Stimulated activated CD8-positive, alpha-beta memory T cell treated with anti-CD3 and anti-CD28 coated beads, Interleukin-4, amount 100 ng/mL, for 24 hours (primary cell): Measurements from ENCODE around the gene MYZAP.
"Not testable (repeated sequence)": the region's sequence is repeated elsewhere in the genome, so short reads cannot be mapped to it uniquely, and the experiment has no call there.

Source experiments
- DNase-seq: peaks from one replicate; pipeline ENCODE4 v3.0.0-alpha.2; 2020; ENCODE audit warnings: low read depth

MYZAP gene

GRCh38 chr15:57595011-57595866 lies 3.5 kb downstream of the MYZAP start:
- DNase-seq, result no peak

- no peak for DNase-seq
Measured at GRCh38 chr15:57596301-57596855, 4.7 kb downstream of the MYZAP start.

GRCh38 chr15:57596978-57597377 lies 5.3 kb downstream of the MYZAP start:
- no peak for DNase-seq

- no peak for DNase-seq
Measured at GRCh38 chr15:57597431-57597830, 5.7 kb downstream of the MYZAP start.

GRCh38 chr15:57598346-57598745 lies 6.6 kb downstream of the MYZAP start:
- DNase-seq, result no peak

- no peak for DNase-seq
Measured at GRCh38 chr15:57599296-57599810, 7.6 kb downstream of the MYZAP start.

GRCh38 chr15:57600197-57600596 lies 8.5 kb downstream of the MYZAP start:
- no peak for DNase-seq

GRCh38 chr15:57604507-57604906 lies 12.8 kb downstream of the MYZAP start:
- no peak for DNase-seq

- no peak for DNase-seq
Measured at GRCh38 chr15:57605491-57605890, 13.8 kb downstream of the MYZAP start.

- no peak for DNase-seq
Measured at GRCh38 chr15:57606048-57606447, 14.3 kb downstream of the MYZAP start.

- no peak for DNase-seq
Measured at GRCh38 chr15:57606816-57607215, 15.1 kb downstream of the MYZAP start.

GRCh38 chr15:57607570-57608000 lies 15.9 kb downstream of the MYZAP start:
- DNase-seq, result no peak

- no peak for DNase-seq
Measured at GRCh38 chr15:57609805-57610529, 18.3 kb downstream of the MYZAP start.

GRCh38 chr15:57611123-57611522 lies 19.4 kb downstream of the MYZAP start:
- DNase-seq, result no peak

- DNase-seq, result no peak
Measured at GRCh38 chr15:57611938-57612337, 20.2 kb downstream of the MYZAP start.

- DNase-seq, result no peak
Measured at GRCh38 chr15:57614241-57614640, 22.5 kb downstream of the MYZAP start.

- DNase-seq, result not testable (repeated sequence)
Measured at GRCh38 chr15:57615951-57616496, 24.3 kb downstream of the MYZAP start.

- DNase-seq, result no peak
Measured at GRCh38 chr15:57618325-57618724, 26.6 kb downstream of the MYZAP start.

- no peak for DNase-seq
Measured at GRCh38 chr15:57619746-57620145, 28.0 kb downstream of the MYZAP start.

GRCh38 chr15:57624730-57625129 lies 33.0 kb downstream of the MYZAP start:
- DNase-seq, result no peak

GRCh38 chr15:57625703-57626448 lies 34.2 kb downstream of the MYZAP start:
- DNase-seq, result no peak
